HG03378 (cell line): ENCODE results near the gene TMEM156.
"Not testable (repeated sequence)": the region's sequence is repeated elsewhere in the genome, so short reads cannot be mapped to it uniquely, and the experiment has no call there.

Experiments
- ATAC-seq: cut with Tn5 transposase; IDR thresholded peaks from one replicate; pipeline ENCODE4 v1.9.1; 2021; ENCODE audit warnings: mild to moderate bottlenecking, moderate library complexity; ENCODE audit not compliant: unreplicated experiment

TMEM156 gene

DNA sequence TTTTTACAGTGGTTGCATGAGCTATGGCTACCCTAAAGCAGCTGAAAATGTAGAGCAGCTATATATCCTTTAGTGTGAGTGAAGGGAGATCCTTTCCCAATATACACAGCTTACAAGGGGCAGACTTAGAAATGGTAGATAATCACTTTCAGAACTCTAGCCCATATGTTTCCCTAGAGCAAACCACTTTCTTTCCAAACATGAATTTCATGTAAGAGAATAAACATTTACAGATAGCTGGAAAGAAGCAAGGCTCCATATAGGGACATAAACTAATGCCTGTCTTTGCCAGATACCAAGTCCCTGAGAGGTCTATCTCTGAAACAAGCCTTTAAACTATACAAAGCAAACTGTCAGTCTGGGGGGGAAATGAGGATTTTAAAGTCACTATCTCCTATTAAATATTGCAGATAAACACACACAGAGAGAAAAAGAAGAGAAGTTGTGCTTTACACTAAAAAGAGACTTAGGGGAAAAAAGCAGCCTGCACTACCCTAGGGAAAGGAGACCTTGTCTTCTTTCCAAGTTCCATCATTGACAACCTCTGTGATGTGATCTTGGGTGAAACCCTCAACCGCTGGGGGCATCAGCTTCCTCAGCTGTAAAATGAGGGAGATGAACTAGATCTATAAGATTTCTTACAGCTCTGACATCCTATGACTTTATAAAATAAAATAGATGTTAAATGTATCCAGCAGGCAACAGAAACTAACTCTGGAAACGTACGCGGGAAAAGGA, 73.6 kb downstream of the TMEM156 start:
- peak; percentile 49 for ATAC-seq

DNA sequence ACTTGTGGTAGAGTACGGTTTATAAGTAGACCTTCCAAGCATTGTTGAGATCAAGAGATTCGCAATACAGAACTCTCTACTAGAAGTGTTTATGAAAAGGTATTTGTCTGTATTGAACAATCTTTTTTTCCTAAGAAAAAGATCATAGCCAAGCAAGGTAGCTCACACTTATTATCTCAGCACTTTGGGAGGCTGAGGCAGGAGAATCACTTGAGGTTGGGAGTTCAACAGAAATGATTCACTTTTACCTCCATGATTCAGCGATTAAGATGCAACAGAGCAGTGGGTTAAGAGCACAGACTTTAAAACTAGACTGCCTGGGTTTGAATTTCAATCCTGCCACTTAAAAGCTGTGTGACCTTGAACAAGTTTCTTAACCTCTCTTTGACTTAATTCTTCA, 74.3 kb downstream of the TMEM156 start:
- no peak for ATAC-seq

DNA sequence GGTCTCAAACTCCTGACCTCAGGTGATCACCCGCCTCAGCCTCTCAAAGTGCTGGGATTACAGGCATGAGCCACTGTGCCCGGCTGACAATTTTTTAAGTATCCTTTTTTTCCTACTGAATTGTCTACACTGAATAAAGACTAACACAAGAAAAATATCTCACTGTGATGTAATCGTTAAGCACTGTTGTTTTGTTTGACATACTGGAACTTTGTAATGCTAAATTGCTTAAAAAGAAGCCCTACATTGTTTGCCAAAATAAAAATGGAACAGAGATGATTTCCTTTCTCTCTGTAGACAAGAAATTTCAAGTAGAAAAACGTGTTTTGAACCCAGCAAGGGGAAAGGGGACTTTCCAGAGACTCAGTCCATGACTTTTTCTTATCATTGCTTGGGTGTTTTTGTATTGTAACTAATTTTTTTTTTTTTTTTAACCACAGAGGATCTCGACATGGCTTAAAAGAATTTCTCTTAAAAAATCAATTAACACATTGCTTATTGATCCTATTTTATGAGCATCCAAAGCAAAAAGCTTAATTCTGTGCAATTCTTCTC, 74.9 kb downstream of the TMEM156 start:
- no peak for ATAC-seq

DNA sequence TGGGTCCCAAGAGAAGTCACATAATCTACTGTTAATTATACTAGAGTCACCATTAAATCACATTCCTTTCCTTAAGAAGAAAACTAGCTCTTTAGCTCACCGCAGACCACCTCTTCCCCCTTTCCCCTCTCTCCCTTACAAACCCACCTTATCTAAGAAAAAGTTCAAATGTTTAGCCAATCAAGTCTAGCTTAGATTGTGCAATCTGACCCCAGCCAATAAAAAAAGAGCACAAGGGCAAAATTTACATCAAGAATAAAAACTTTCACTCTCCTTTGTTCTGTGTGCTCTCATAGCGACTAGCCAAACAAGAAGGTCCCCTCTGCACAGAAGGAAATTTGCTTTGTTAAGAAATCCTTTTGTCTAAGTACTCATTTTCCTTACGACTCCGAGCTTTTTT, 76.3 kb downstream of the TMEM156 start:
- no peak for ATAC-seq

DNA sequence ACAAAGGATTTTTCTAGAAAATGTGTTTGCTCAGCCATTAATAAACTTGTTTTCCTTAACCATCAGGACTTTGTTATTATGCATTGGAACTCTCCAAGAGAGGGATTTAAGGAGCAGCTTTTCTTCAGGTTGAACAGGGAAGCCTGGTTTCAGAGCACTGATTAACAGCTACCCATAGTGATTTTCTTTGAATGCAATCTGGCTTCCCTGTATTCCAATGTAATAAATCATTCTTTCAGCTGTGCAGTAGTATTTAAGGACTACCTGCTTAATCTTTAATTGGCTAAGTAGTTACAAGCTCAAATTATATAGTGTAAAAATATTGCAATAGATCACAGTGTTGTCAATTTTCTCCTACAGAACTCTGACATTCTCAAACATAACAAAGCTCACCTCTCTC, 77.5 kb downstream of the TMEM156 start:
- no peak for ATAC-seq

DNA sequence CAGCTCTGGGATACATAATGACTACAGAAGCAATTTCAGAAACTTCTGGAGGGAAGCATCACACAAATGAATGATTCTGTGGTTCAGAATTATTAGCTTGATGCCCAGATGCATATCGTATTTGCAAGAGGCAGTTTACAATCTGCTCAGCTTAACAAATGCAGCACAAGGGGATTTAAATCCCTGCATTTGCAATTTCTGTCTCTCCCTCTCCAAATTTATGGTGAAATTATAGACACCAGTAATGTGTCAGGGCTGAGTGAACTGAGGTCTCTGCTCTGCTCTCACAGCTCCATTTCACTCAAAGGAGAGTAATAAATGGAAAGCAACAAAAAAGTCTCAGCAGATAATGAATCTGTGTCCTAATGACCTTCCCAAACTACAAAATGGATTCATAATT, 80.2 kb downstream of the TMEM156 start:
- no peak for ATAC-seq

DNA sequence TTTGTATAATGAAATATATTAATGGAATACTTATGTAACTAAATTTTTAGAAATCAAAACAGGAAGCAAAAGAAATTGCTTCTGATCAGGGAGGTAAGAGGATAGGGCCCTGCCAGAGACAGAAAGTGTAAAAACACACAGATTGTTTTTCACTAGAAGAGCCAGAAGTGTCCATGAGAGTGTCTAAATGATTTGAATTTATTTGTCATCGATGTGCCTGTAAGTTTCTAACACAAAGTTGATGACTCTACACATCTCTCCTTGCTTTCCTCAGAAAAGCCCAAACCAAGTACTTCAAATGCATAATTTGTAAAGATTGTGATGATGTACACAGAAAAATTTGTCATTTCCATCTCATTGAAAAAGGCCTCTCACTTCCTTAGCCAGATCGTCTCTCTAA, 80.6 kb downstream of the TMEM156 start:
- no peak for ATAC-seq

DNA sequence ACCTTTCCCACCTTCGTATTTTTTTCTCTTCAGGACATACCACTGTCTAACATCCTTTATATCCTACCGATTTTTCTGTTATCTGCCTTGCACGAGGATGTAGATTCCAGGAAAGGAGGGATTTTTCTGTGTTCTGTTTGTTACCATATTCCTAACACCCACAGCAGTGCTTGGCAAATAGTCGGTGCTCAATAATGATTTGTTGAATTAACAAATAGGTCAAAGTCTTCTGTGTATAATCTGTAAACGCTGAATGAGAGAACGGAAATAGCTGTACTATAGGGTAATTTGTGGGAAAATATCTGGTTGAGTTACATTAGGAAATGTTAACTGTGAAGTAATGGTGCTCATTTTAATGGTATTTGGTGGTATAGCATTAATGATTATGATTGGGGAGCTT, 81.5 kb downstream of the TMEM156 start:
- no peak for ATAC-seq

DNA sequence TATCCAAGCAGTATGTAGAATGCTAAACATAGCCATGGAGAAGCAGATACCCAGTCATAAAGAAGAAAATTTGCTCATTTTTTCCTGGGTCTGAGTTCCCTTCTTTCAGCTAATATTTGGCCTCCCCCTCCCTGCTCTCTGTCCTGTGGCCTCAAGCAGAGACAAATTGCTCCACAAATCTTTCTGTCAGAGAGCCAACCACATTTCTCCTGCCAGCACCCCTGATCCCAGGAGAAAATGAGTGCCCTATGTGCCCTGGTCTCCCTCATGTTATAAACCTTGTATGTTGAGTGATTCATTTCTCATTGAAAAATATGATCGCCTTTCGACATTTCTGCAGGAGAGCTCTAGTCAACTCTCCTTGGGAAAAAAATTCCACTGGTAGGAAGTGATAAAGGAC, 82.0 kb downstream of the TMEM156 start:
- ATAC-seq = no peak

DNA sequence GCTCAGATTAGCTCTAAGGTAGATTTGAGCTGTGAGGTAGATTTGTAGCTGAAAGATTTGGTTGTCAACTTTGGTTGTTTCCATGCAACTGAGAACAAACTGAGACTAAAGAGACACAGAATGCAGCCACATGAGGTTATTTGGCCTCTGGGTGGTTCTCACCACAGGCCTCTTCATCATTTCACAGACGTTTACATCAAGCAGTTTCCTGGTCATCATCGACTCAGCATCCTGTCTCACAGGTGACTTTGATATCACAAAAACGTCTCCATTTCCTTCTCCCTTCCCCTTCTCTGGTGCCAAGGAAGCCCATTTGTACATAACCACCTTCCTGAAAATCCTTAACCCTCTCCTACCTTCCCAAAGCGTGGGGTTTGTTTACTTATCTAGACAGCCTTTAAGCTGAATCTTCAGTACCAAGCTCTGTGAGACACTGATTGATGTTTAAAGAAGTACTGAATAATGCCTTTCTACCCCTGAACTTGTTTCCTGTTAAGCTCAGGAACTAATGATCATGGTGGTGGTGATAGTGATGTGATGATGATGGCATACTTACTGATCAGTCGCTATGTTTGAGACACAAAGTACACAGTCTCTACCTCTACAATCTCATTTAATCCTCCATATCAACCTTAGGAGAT, 82.7 kb downstream of the TMEM156 start:
- no peak for ATAC-seq

DNA sequence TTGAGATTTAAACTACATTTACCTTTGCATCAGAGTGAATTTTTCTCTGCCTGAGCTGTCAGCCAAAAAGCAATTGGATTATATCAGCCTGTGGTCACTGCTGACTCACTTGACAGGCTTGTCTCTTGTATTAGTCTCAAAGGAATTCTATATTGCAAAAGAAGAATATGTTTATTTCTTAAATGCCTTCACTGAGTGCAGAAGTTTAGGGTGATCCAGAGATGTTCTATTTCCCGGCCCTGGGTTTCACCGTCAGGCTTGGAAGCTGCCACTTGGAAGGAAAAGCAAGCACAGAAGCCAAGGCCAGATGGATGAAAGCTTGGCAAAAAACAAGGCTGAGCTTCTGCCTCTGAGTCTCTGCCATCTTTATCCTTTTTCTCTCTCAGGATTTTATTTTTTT, 83.7 kb downstream of the TMEM156 start:
- ATAC-seq = no peak

DNA sequence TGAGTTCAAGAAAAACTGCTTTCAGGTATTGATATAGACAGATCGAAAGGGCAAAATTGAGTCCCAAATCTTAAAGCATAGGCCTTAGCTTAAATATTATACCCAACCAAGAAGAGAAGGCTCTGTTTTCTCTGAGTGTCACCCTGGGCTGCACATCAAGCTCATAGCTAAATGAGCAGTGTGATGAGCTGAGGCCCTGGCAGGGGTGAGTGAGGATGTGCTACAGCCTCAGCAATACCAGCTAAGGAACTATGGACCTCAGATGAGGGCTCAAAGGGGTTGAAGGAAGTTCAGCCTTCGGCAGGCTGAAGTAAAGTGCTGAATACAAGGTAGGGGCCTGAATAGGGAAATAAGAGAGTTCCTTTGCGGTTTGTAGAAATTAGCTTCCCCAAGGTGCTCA, 85.3 kb downstream of the TMEM156 start:
- ATAC-seq = no peak

DNA sequence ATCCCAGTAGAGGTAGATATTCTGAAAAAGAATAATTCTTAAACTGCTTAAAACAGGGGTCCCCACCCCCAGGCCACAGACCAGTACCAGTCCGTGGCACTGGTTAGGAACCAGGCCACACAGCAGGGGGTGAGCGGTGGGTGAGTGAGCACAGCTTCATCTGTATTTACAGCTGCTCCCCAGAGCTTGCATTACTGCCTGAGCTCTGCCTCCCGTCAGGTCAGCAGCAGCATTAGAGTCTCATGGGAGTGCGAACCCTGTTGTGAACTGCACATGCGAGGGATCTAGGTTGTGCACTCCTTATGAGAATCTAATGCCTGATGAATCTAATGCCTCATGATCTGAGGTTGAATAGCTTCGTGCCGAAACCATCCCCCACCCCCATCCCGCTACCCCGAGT, 87.8 kb downstream of the TMEM156 start:
- ATAC-seq = no peak

DNA sequence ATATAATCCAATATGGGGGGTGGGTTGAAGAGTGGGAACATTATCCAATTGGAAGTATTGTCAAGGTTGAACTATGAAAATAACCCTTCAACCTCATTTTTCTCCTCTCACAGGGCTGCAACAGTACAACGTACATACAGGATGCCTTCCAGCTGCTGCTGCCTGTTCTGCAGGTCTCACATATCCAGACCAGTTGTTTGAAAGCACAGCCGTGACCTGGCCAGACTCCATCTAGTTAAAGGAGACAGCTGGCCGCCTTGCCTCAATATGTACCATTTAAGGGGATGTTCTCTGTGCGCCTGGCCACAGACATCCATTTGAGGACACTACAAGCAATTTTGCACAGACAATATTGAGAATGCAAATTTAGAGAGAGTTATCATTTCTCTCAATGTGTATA, 88.9 kb downstream of the TMEM156 start:
- ATAC-seq = no peak

DNA sequence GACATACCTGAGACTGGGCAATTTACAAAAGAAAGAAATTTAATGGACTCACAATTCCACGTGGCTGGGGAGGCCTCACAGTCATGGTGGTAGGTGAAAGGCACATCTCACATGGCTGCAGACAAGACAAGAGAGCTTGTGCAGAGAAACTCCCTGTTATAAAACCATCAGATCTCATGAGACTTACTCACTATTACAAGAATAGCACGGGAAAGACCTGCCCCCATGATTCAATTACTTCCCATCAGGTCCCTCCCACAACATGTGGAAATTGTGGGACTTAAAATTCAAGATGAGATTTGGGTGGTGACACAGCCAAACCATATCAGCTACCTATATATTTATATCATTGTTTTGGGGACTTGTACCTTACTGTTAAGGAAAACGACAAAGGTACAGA, 90.3 kb downstream of the TMEM156 start:
- ATAC-seq = not testable (repeated sequence)

DNA sequence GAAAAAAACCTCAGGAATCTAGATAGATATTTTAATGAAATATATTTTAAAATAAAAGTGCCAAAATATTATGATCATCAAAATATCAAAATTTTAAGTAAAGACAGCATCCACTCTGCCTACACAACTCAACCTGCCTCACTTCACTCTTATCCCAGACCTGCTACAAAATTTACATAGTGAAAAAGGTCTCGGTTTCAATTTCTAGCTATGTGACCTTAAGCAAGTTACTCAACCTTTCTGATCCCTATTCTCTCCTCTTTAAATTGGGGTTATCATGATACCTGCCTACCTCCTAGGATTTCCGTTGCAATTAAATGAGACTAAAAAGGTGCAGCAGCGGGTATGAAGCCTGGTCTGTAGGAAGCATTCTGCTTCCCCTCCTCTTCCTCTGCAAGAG, 91.7 kb downstream of the TMEM156 start:
- ATAC-seq = no peak

DNA sequence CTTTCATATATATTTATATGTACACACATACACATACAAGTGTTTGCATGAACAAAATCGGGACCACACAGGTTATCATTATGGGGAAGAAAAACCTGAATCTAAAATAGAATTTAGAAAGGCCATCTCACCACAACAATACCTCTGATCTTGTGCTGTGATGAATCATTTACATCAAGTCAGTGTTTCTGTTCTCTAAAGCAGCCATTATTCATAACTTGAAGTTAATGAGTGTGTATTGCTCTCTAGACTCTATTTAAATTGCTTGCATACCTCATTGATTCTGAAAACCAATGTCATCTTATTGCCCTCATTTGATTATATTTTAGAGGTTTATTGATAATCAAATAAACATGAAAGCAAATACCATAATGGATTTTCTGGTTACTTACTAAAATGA, 93.0 kb downstream of the TMEM156 start:
- peak; percentile 91 for ATAC-seq

DNA sequence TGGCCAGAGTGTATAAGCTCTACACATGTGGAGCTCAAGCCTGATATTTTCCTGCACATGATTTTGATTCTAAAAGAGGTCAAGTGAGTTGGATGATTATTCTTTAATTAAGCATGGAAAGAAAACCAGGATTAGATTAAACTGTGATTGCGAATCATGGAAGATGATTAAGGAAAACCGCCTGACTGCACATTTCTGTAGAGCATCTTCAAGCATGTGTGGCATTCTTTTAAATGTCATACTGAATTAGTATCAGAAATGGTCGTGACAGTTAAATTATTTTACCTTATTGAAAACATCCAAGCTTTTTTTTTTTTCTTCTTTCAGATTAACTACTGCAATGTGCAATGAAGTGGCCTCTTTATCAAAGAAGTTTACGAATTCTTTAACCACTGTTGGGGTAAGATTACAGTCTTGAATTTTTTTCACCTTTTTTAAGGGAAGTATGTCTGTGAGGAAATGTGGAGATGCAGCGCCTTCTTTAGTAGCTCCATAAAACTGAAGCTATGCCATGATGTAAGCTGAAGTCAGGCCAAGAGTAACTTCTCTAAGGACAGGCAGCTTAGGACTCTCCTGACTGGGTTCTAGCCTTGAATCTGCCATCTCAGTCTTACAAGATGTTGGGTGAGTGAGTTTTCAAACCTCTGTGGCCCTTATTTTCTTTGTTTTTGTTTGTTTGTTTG, 96.7 kb downstream of the TMEM156 start:
- ATAC-seq = no peak

DNA sequence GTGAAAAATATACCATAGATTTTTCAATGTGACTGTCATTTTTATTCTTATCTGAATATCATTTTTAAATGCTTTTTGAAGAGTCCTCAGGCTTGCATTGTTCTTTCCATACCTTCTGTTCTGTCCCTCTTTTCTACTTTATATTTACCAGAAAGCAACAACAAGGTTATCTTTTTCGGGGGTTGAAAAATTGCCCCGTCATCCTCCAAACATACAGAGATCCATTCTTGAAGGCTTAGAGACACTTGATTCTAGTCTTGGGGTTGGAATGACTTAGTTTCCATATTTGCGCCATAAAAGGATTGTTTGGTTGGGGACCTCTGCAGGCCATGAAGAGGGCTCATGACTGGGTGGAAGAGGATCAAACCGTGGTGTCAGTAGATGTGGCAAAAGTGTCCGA, 101.1 kb downstream of the TMEM156 start:
- ATAC-seq = no peak

DNA sequence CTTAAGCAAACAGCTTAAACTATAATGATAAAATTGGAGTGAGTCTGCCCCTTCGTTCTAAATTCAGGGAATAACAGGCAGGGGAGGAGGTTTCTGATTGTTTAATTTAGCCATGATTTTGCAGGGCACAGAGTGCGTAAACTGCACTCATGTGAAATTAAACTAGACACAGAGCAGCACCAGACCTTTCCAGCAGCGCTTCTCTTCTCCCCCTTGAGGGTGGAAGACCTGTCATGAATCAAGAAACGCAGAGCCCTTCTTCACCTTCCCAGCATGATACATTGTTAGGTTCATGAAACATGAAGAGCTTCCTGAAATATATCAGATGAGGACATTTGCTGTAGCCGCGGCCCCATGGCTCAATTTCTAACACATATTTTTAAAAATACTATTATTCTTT, 101.5 kb downstream of the TMEM156 start:
- no peak for ATAC-seq

DNA sequence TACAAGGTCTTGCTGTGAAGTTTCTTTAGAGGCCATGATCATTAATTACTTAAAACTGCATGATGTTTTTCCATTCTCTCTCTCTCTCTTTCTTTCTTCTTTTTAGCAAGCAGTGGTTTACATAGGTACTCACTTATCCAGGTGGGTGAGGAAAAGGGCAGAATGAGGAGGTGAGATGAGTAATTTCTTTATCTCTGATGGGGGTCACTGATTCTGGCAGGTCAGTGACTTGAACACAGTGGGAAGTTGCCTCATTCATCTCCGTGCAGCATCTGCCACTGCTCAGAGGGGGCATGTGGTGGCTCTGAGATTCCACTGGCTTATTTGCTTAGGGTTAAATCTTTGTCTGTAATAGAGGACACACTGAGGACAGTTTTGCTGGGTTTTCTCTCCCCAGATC, 102.0 kb downstream of the TMEM156 start:
- ATAC-seq = peak; percentile 71

DNA sequence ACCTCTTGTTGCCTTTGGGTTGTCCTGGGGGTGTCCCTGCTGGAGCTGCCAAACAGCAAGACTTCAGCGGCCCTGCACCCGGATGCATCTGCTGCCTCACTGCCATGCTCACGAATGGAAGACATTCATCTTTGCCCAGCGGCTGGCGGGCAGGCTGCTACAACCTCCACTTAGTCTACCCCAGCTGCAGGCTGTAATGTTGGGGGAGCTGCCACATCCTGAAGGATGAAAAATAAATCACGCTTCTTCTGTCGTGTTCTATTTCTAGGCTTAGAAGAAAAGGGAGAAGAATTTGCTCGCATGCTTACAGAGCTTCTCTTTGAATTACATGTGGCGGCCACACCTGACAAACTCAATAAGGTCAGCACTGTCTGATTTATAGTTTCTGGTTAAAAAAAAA, 103.2 kb downstream of the TMEM156 start:
- no peak for ATAC-seq
